IMR-90 (cell line): ENCODE results near the gene CHCHD4. TPM values are rescaled to one million over a fixed set of nuclear protein-coding genes. Genes with fewer than 3 reads are reported as not detected.

Experiments used
- ATAC-seq: fragments of 200-7000 bp; cut with Tn5 transposase; 2 replicates; pipeline ENCODE4 v1.9.1; 2020; ENCODE audit warnings: low read depth, mild to moderate bottlenecking, moderate library complexity
- BruUV-seq: library from RNA; stranded (reverse); fragments of 400-500 nt; replicated peaks from 2 replicates; lab custom pipeline; 2021; lab: Mats Ljungman, UMichigan
- CTCF ChIA-PET: fragments of 300-600 bp; formaldehyde crosslinking; extraction: SDS; loops from one replicate; lab custom pipeline; 2021; ENCODE audit warnings: antibody characterized with exemption; lab: Yijun Ruan, JAX
- POLR2A ChIA-PET: fragments of 300-600 bp; sonication (Branson Sonifier 250); formaldehyde crosslinking; loops from one replicate; lab custom pipeline; 2022; ENCODE audit warnings: antibody characterized with exemption; ENCODE audit not compliant: unreplicated experiment; lab: Charles Lee
- DNase-seq: peaks from one replicate; pipeline ENCODE4 v3.0.0; 2013
- H2AFZ ChIP-seq: replicated peaks from 2 replicates; pipeline ENCODE3; 2013; ENCODE audit warnings: low read length, mild to moderate bottlenecking; ENCODE audit not compliant: poor library complexity
- H2AK5ac ChIP-seq: 2 replicates; pipeline ENCODE4 v1.6.1; 2013; ENCODE audit warnings: low read depth, low read length, inconsistent platforms
- H2AK9ac ChIP-seq: replicated peaks from 2 replicates; pipeline ENCODE3; 2013; ENCODE audit warnings: mild to moderate bottlenecking, low read depth, low read length, moderate library complexity; ENCODE audit not compliant: poor library complexity
- H2BK120ac ChIP-seq: 2 replicates; pipeline ENCODE4 v1.6.1; 2013; ENCODE audit warnings: low read depth, low read length, inconsistent platforms
- H2BK15ac ChIP-seq: 3 replicates; pipeline ENCODE4 v1.6.1; 2013; ENCODE audit warnings: low read depth, low read length, inconsistent platforms
- H2BK20ac ChIP-seq: 2 replicates; pipeline ENCODE4 v1.6.1; 2013; ENCODE audit warnings: low read depth, mild to moderate bottlenecking, inconsistent platforms, low read length, moderate library complexity
- H2BK5ac ChIP-seq: 2 replicates; pipeline ENCODE4 v1.6.1; 2013; ENCODE audit warnings: mild to moderate bottlenecking, low read depth, low read length, inconsistent platforms; ENCODE audit not compliant: poor library complexity, severe bottlenecking
- H3K14ac ChIP-seq: replicated peaks from 2 replicates; pipeline ENCODE4 v1.6.1; 2013; ENCODE audit warnings: low read depth, low read length, inconsistent platforms
- H3K18ac ChIP-seq: 2 replicates; pipeline ENCODE4 v1.6.1; 2013; ENCODE audit warnings: low read depth, low read length, control low read depth
- H3K23ac ChIP-seq: 2 replicates; pipeline ENCODE4 v1.6.1; 2013; ENCODE audit warnings: low read depth, low read length, inconsistent platforms
- H3K27ac ChIP-seq: 2 replicates; pipeline ENCODE4 v1.5.1; 2013; ENCODE audit warnings: mild to moderate bottlenecking, control low read depth, low read length; ENCODE audit not compliant: insufficient read depth
- H3K27me3 ChIP-seq: 2 replicates; pipeline ENCODE4 v1.6.1; 2013; ENCODE audit warnings: low read length; ENCODE audit not compliant: control insufficient read depth, insufficient read depth
- H3K36me3 ChIP-seq: 2 replicates; pipeline ENCODE4 v1.6.1; 2013; ENCODE audit warnings: low read length, mixed read lengths; ENCODE audit not compliant: control insufficient read depth, insufficient read depth
- H3K4ac ChIP-seq: 2 replicates; pipeline ENCODE4 v1.6.1; 2013; ENCODE audit warnings: low read depth, low read length, inconsistent platforms
- H3K4me1 ChIP-seq: 2 replicates; pipeline ENCODE4 v1.6.1; 2013; ENCODE audit warnings: low read length, mixed read lengths; ENCODE audit not compliant: control insufficient read depth, insufficient read depth
- H3K4me2 ChIP-seq: 2 replicates; pipeline ENCODE4 v1.6.1; 2013; ENCODE audit warnings: low read depth, mild to moderate bottlenecking, control low read depth, low read length, moderate library complexity
- H3K4me3 ChIP-seq: 2 replicates; pipeline ENCODE4 v1.5.1; 2013; ENCODE audit warnings: low read depth, mild to moderate bottlenecking, control low read depth, low read length, moderate library complexity; ENCODE audit not compliant: insufficient read depth
- H3K56ac ChIP-seq: 2 replicates; pipeline ENCODE4 v1.6.1; 2013; ENCODE audit warnings: low read length, inconsistent platforms; ENCODE audit not compliant: insufficient read depth; ENCODE audit errors: extremely low read depth
- H3K79me1 ChIP-seq, 2 experiments: 2 replicates each; pipeline ENCODE4 v1.6.1; 2013; ENCODE audit warnings: low read length in 2 of 2, inconsistent platforms in 1 of 2, low read depth in 1 of 2
- H3K9ac ChIP-seq: 2 replicates; pipeline ENCODE4 v1.6.1; 2013; ENCODE audit warnings: low read depth, low read length, control low read depth
- H3K9me1 ChIP-seq: 2 replicates; pipeline ENCODE4 v1.6.1; 2013; ENCODE audit warnings: low read length, inconsistent platforms; ENCODE audit not compliant: insufficient read depth
- H3K9me3 ChIP-seq: 2 replicates; pipeline ENCODE4 v1.6.1; 2013; ENCODE audit warnings: low read length; ENCODE audit not compliant: control insufficient read depth, insufficient read depth
- H4K20me1 ChIP-seq: 2 replicates; pipeline ENCODE4 v1.6.1; 2013; ENCODE audit warnings: low read length, inconsistent platforms; ENCODE audit not compliant: insufficient read depth
- H4K5ac ChIP-seq: 2 replicates; pipeline ENCODE4 v1.6.1; 2013; ENCODE audit warnings: mild to moderate bottlenecking, low read depth, low read length, control low read depth
- H4K8ac ChIP-seq, 2 experiments: 2 replicates each; pipeline ENCODE4 v1.6.1; 2013; ENCODE audit warnings: low read depth in 2 of 2, low read length in 2 of 2, control low read depth in 1 of 2, inconsistent platforms in 1 of 2
- H4K91ac ChIP-seq: 2 replicates; pipeline ENCODE4 v1.6.1; 2013; ENCODE audit warnings: low read depth, low read length, inconsistent platforms; ENCODE audit not compliant: insufficient read depth
- CEBPB ChIP-seq: IDR thresholded peaks from 2 replicates; pipeline ENCODE4 v1.6.1; 2012; ENCODE audit warnings: low read depth, low read length, improper control_type of control experiment
- CHD1 ChIP-seq: IDR thresholded peaks from 2 replicates; pipeline ENCODE4 v1.6.1; 2012; ENCODE audit warnings: low read depth, low read length, improper control_type of control experiment
- MAFK ChIP-seq: IDR thresholded peaks from 2 replicates; pipeline ENCODE4 v1.6.1; 2012; ENCODE audit warnings: low read depth, low read length, improper control_type of control experiment
- MAZ ChIP-seq: IDR thresholded peaks from 2 replicates; pipeline ENCODE4 v1.6.1; 2012; ENCODE audit warnings: low read depth, mild to moderate bottlenecking, low read length, improper control_type of control experiment, moderate library complexity, borderline replicate concordance
- MXI1 ChIP-seq: IDR thresholded peaks from 2 replicates; pipeline ENCODE4 v1.6.1; 2012; ENCODE audit warnings: low read depth, mild to moderate bottlenecking, low read length, moderate library complexity, borderline replicate concordance
- POLR2A ChIP-seq: IDR thresholded peaks from 2 replicates; pipeline ENCODE4 v1.6.1; 2012; ENCODE audit warnings: mild to moderate bottlenecking, low read depth, low read length
- RAD21 ChIP-seq: IDR thresholded peaks from 2 replicates; pipeline ENCODE4 v1.6.1; 2012; ENCODE audit warnings: low read length, improper control_type of control experiment
- RCOR1 ChIP-seq: IDR thresholded peaks from 2 replicates; pipeline ENCODE4 v1.6.1; 2012; ENCODE audit warnings: mild to moderate bottlenecking, low read length, improper control_type of control experiment; ENCODE audit not compliant: insufficient replicate concordance
- RFX5 ChIP-seq: IDR thresholded peaks from 2 replicates; pipeline ENCODE4 v1.8.0; 2012; ENCODE audit warnings: low read depth, mild to moderate bottlenecking, low read length, moderate library complexity
- SMC3 ChIP-seq: fragments of 150-350 bp; IDR thresholded peaks from 2 replicates; pipeline ENCODE4 v1.6.1; 2016; ENCODE audit warnings: low read depth, mild to moderate bottlenecking, antibody characterized with exemption, low read length, moderate library complexity
- WGBS, 2 experiments: methylation state at CpG; one replicate each; pipeline versions ENCODE4 v1.1.5 to v1.1.7; 2013; ENCODE audit warnings: missing lambda C conversion rate in 2 of 2; ENCODE audit not compliant: insufficient read length in 1 of 2; ENCODE audit errors: extremely low coverage in 2 of 2; 5-methylcytosine and 5-hydroxymethylcytosine counted together
- dilution Hi-C: fragments of 300-500 bp; cut with HindIII; formaldehyde crosslinking; loops from one replicate; pipeline ENCODE4 v1.14.3; 2018; ENCODE audit warnings: low sequenced_read_pairs; ENCODE audit not compliant: unreplicated experiment
- in situ Hi-C: fragments of 300-500 bp; cut with MboI; formaldehyde crosslinking; loops from 3 replicates; pipeline ENCODE4 v1.14.3; 2019; ENCODE audit warnings: low sequenced_read_pairs, inconsistent platforms, mixed read lengths
- intact Hi-C: fragments of 100-400 bp; cut with micrococcal nuclease; formaldehyde crosslinking; loops from 2 replicates; pipeline ENCODE4 v1.10.0; 2022
- polyA plus RNA-seq, 3 experiments: library from polyadenylated mRNA; depleted of rRNA; stranded (reverse); fragments of >200 nt; gene quantifications; 2 replicates each; pipeline ENCODE4 v1.2.3, GENCODE V29; 2012; ENCODE audit warnings: low replicate concordance in 1 of 3
- total RNA-seq: library from RNA; depleted of rRNA; stranded (reverse); fragments of >200 nt; gene quantifications from 2 replicates; pipeline ENCODE4 v1.2.3, GENCODE V29; 2012
- TF ChIP-seq, protein P1 (sequence below): fragments of 150-350 bp; IDR thresholded peaks from 2 replicates; pipeline ENCODE4 v1.6.1; 2016; ENCODE audit warnings: low read depth, mild to moderate bottlenecking, low read length, moderate library complexity, borderline replicate concordance
- TF ChIP-seq, protein P2 (sequence below): fragments of 150-350 bp; IDR thresholded peaks from 2 replicates; pipeline ENCODE4 v1.6.1; 2017; ENCODE audit warnings: mild to moderate bottlenecking, antibody characterized with exemption, low read length, low read depth

Gene CHCHD4
- total and polyA plus RNA-seq, 2 of the 4 experiments (the other 2 are of a cell fraction), result 9.0 to 9.8 TPM

DNA sequence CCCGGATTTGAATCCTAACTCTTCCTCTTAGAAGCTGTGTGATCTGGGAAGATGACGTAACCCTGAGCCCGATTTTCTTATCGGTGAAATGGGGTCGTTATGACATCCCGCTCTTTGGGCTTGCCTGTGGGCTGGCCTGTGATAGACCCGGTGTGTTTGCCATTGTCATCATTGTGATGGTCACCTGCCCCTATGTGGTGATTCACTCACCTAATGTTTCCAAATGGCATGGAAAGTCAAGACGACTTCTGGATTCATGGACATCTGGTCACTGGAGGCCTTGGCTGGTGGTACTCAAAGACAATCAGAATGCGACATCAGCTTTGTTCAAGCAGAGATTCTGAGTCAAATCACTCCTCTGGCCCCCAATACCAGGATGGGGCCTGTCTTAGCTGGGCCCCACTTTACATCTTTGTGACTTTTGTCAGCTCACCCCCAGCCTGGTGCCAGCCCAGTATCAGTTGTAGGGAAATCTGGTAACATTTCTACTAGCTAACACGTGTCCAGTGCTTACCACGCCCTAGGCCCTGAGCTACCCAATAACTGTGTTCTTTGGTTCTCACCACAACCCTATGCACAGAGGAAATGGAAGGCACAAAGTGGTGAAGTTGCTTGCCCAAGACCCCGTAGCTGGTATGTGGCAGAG lies 3.0 kb upstream of the CHCHD4 start:
- H3K9me1 ChIP-seq, result peaks cover 27% of the 10 kb centered on the region
- H2AFZ ChIP-seq, result no peak overlapping the region
- in situ Hi-C loops, result loop anchor here (25.0 kb wide), 1 partner anchor 90 kb away; no protein-coding TSS in a partner anchor
- no peak overlapping the region for H3K27ac ChIP-seq
- no peak overlapping the region for H4K5ac ChIP-seq
- peaks cover 44% of the 10 kb centered on the region for H3K36me3 ChIP-seq
- no peak overlapping the region for H3K23ac ChIP-seq
- DNase-seq, result no peak
- no peak overlapping the region for H2BK5ac ChIP-seq
- H3K4me2 ChIP-seq, result no peak overlapping the region
- BruUV-seq, result no TSS peak
- ChIA-PET CTCF (no interaction called here), POLR2A (no interaction called here)
- H2BK120ac ChIP-seq, result no peak overlapping the region
- H3K18ac ChIP-seq, result no peak overlapping the region
- H3K79me1 ChIP-seq, result peaks cover 28 to 76% of the 10 kb centered on the region in 2 experiments
- no peak for TF ChIP-seq RCOR1
- no peak for TF ChIP-seq MAZ
- TF ChIP-seq CHD1, result no peak
- TF ChIP-seq POLR2A, result no peak
- TF ChIP-seq RFX5, result no peak
- TF ChIP-seq, protein P1, sequence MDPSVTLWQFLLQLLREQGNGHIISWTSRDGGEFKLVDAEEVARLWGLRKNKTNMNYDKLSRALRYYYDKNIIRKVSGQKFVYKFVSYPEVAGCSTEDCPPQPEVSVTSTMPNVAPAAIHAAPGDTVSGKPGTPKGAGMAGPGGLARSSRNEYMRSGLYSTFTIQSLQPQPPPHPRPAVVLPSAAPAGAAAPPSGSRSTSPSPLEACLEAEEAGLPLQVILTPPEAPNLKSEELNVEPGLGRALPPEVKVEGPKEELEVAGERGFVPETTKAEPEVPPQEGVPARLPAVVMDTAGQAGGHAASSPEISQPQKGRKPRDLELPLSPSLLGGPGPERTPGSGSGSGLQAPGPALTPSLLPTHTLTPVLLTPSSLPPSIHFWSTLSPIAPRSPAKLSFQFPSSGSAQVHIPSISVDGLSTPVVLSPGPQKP, result no peak
- no peak for TF ChIP-seq SMC3
- TF ChIP-seq CEBPB, result no peak
- no peak for TF ChIP-seq MAFK
- TF ChIP-seq MXI1, result no peak
- TF ChIP-seq RAD21, result no peak
- TF ChIP-seq, protein P2, sequence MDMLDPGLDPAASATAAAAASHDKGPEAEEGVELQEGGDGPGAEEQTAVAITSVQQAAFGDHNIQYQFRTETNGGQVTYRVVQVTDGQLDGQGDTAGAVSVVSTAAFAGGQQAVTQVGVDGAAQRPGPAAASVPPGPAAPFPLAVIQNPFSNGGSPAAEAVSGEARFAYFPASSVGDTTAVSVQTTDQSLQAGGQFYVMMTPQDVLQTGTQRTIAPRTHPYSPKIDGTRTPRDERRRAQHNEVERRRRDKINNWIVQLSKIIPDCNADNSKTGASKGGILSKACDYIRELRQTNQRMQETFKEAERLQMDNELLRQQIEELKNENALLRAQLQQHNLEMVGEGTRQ, result no peak
- H2BK20ac ChIP-seq, result no peak overlapping the region
- WGBS, 2 experiments, result 100% methylated on average over 5 of the region's 12 CpGs; no CpG with 5 or more reads in 1 of the 2 experiments
- H3K27me3 ChIP-seq, result no peaks in the 10 kb centered on the region
- no peak for ATAC-seq
- no peak overlapping the region for H2BK15ac ChIP-seq
- H3K9ac ChIP-seq, result no peak overlapping the region
- no peak overlapping the region for H3K56ac ChIP-seq
- no peak overlapping the region for H2AK9ac ChIP-seq
- H3K4me3 ChIP-seq, result no peak overlapping the region
- H2AK5ac ChIP-seq, result no peak overlapping the region
- no peak overlapping the region for H3K4ac ChIP-seq
- peaks cover 15% of the 10 kb centered on the region for H3K4me1 ChIP-seq
- no peaks in the 10 kb centered on the region for H3K9me3 ChIP-seq
- peaks cover 32% of the 10 kb centered on the region for H4K20me1 ChIP-seq
- H4K8ac ChIP-seq, result no peak overlapping the region
- H4K91ac ChIP-seq, result no peak overlapping the region
- no peak overlapping the region for H3K14ac ChIP-seq
- dilution Hi-C loops, result no loop called here
- intact Hi-C loops, result loop anchor here (5.0 kb wide), 1 partner anchor 340 kb away; no protein-coding TSS in a partner anchor
